WI38 (cell line): ENCODE results near the gene IREB2.

Experiments used
- H3K4me3 ChIP-seq: 2 replicates; pipeline ENCODE4 v1.5.1; 2011; ENCODE audit warnings: low read depth, mild to moderate bottlenecking, control low read depth, low read length
- TF ChIP-seq, protein P1 (sequence below): IDR thresholded peaks from 2 replicates; pipeline ENCODE4 v1.5.1; 2012; ENCODE audit warnings: low read depth, mild to moderate bottlenecking, control low read depth, low read length

Gene IREB2

DNA sequence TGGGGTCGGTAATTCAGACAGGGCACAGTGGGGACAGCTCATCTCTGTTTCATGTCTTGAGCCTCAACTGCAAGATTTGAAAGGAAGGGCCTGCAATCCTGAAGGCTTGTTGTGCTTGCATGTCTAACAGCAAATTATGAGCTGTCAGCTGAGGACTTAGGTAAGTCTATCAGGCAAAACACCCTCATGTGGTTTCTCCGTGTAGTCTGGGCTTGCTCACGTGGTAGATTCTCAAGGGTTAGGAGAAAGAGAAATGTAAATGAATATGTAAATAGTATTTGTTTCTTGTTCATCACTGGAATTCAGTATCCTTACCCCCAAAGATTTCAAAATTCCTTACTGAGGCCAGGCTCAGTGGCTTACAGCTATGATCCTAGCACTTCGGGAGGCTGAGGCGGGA is 39.3 kb downstream of the IREB2 start:
- TF ChIP-seq, protein P1, sequence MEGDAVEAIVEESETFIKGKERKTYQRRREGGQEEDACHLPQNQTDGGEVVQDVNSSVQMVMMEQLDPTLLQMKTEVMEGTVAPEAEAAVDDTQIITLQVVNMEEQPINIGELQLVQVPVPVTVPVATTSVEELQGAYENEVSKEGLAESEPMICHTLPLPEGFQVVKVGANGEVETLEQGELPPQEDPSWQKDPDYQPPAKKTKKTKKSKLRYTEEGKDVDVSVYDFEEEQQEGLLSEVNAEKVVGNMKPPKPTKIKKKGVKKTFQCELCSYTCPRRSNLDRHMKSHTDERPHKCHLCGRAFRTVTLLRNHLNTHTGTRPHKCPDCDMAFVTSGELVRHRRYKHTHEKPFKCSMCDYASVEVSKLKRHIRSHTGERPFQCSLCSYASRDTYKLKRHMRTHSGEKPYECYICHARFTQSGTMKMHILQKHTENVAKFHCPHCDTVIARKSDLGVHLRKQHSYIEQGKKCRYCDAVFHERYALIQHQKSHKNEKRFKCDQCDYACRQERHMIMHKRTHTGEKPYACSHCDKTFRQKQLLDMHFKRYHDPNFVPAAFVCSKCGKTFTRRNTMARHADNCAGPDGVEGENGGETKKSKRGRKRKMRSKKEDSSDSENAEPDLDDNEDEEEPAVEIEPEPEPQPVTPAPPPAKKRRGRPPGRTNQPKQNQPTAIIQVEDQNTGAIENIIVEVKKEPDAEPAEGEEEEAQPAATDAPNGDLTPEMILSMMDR = no peak
- H3K4me3 ChIP-seq = no peak overlapping the region

DNA sequence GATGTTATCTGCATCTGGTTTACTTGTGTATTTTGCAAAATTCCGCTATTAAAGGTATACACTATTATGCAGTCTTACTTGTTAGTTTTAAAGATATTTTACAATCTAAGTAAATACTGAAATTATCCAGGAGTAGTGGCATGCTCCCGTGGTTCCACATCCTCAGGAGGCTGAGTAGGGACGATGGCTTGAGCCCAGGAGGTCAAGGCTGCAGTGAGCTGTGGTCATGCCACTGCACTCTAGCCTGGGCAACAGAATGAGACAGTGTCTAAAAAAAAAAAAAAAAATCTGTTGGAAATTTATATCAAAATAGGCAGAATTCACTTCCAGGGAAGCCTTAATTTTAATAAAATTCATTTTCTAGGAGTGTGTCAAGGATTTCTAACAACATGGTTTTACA is 41.6 kb downstream of the IREB2 start:
- H3K4me3 ChIP-seq = no peak overlapping the region
- TF ChIP-seq, protein P1 = no peak

DNA sequence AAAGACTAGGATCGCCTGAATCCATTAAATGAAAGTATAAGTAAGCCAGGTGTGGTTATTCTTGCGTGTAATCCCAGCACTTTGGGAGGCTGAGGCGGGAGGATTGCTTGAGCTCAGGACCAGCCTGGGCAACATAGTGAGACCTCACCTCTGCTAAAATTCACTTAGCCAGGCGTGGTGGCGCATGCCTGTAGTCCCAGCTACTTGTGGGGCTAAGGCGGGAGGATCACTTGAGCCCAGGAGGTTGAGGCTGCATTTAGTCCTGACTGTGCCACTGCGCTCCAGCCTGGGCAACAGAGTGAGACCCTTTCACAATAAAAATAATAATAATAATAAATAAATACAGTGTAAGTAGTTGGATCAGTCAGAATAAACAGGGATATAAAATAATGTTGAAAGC is 43.9 kb downstream of the IREB2 start:
- TF ChIP-seq, protein P1 = no peak
- no peak overlapping the region for H3K4me3 ChIP-seq

DNA sequence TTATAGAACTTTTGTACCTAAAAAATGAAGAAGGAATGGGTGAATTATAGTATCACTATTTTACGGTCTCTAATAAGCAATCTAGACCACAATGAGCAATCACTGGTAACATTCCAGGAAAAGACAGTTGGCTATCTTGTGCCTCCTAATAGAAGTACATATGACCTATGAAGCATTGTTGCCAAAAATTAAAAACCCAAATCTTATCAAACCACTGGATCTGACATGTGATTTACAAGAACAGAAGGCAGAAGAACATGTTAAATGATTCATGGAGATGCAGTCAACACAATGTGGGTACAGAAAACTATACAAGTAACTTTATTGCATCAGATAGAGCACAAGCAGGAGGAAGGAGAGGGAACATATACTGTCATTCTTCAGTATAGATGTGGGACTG is 54.9 kb downstream of the IREB2 start:
- TF ChIP-seq, protein P1 = no peak

DNA sequence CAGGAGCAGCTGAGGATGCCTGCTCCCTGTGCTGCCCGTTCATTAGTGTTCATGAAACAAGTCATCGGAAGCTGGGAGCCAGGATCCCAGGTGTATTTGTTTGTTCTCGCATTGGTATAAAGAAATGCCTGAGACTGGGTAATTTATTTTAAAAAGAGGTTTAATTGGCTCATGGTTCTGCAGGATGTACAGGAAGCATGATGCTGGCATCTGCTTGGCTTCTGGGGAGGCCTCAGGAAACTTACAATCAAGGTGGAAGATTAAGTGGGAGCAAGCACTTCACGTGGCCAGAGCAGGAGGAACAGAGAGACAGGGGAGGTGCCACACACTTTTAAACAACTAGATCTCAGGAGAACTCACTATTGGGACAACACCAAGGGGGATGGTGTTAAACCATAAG is 63.8 kb downstream of the IREB2 start:
- TF ChIP-seq, protein P1 = no peak
- H3K4me3 ChIP-seq = no peak overlapping the region

More for the DNA sequence above, 54.9 kb downstream of the IREB2 start:
- no peak overlapping the region for H3K4me3 ChIP-seq

DNA sequence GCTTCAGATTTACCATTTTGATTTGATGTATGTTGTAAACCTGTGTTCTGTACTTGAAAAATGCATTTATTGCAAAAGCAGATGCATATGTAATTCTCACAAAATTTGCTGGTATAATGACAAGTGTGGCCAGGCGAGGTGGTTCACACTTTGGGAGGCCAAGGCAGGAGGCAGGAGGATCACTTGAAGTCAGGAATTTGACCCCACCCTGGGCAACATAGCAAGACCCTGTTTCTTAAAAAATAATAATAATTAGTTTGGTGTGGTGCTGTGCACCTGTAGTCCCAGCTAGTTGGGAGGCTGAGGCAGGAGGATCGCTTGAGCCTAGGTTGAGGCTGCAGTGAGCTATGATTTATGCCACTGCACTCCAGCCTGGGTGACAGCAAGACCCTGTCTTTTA is 64.6 kb downstream of the IREB2 start:
- H3K4me3 ChIP-seq = no peak overlapping the region
- TF ChIP-seq, protein P1 = no peak

DNA sequence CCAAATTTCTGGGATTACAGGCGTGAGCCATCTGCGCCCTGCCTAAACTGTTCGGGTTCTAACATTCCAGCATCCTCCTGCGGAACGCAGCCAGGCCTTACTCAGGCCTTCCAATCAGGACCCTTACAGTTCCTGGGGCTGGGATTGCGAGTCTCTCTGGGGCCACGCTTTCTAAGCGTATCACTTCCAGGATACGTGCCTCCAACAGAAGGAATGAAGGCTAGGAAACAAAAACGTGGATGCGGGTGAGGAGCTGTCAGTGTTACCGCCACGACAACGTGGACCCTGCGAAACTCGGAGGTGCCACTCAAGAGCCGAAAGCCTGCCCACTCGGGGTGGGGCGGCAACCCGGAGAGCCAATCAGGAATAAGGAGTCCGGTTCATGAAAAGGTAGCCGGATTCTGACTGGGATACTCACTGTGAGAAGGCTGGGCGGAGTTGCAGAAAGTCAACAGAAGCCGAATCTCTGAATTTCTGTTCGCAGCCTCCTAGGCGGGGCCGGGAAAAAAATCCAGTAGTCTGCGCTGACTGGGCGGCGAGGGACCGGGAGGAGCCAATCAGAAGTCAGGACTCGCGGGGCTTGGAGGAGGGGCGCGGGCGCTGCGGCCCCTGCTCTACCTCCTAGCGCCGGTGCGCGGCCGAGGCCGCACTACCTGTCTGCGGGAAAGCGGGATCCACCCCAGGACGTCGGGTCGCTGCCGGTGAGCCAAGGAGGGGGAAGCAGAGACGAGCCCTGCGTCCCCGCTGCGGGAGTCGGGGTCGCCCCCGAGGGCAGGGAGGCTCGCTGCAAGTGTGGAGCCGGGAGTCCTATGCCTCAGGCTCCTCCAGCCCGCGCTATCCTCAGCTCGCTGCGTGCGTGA is 69.2 kb downstream of the IREB2 start, which contains the start of gene HYKK:
TSS of gene HYKK (plus strand) at position 607 of the 860 bp plus-strand sequence. CDS start 5,512 bp downstream, outside the sequence.
- H3K4me3 ChIP-seq = peak within 1 kb of the TSS; percentile 76
- TF ChIP-seq, protein P1 = no peak
